ENCODE data around the gene KCTD7. TPM values are rescaled to one million over a fixed set of nuclear protein-coding genes. Genes with fewer than 3 reads are reported as not detected.
"Not testable (repeated sequence)": the region's sequence is repeated elsewhere in the genome, so short reads cannot be mapped to it uniquely, and the experiment has no call there.

The KCTD7 gene
- total and polyA plus RNA-seq, 12 donors, result 6.7 to 13.6 (median 8.1) TPM

DNA sequence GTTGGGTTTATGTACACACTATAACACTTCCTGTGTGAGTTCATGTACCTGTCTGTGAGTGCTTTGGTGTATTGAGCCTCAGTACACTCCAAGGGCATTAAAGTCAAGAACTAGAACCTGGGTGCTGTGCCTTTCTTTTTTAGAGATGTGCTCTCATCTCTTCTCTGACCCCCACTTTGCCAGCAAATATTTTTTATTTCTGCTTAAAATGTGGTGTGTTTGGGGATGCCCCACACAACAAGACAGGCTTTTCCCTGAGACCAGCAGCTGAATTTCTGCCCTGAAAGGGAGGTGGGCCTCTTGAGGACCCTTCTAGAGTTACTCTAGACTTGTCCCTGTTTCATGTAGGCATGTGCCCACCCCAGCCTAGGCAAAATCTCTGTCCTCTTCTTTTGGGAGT, 14.3 kb downstream of the KCTD7 start:
- ATAC-seq (no peak), DNase-seq (no peak)
- Histone ChIP-seq H3K4me3 (no peak overlapping the region), H3K36me3 (peaks cover 0 to 100% (median 58%) of the 10 kb centered on the region in 9 donors), H3K4me1 (peaks cover 0 to 20% (median 5%) of the 10 kb centered on the region in 9 donors), H3K27ac (no peak overlapping the region), H3K9me3 (no peaks in the 10 kb centered on the region), H3K27me3 (no peaks in the 10 kb centered on the region)
- TF ChIP-seq, protein P1, sequence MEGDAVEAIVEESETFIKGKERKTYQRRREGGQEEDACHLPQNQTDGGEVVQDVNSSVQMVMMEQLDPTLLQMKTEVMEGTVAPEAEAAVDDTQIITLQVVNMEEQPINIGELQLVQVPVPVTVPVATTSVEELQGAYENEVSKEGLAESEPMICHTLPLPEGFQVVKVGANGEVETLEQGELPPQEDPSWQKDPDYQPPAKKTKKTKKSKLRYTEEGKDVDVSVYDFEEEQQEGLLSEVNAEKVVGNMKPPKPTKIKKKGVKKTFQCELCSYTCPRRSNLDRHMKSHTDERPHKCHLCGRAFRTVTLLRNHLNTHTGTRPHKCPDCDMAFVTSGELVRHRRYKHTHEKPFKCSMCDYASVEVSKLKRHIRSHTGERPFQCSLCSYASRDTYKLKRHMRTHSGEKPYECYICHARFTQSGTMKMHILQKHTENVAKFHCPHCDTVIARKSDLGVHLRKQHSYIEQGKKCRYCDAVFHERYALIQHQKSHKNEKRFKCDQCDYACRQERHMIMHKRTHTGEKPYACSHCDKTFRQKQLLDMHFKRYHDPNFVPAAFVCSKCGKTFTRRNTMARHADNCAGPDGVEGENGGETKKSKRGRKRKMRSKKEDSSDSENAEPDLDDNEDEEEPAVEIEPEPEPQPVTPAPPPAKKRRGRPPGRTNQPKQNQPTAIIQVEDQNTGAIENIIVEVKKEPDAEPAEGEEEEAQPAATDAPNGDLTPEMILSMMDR (IDR thresholded peaks at IDR 0.05), result no peak
- intact Hi-C loops (cut with DNase I), result no loop called here

DNA sequence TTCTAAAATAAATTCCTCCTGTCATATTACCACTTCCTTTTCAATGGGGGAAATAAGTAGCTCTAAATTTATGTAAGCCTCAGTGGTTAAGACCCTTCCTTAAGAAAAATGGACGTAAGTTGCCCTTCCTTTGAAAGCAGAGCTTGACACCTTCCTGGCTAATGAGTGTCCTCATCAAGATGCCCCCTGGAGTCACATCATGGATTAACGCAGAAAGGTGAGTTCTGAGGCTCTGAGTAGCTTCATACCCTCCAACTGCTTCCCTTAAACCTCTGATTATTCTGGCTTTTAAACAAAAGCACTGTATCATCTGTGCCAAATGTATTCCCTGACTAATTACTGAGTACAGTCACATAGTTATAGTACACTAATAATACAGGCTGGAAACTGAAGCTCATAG, 14.7 kb downstream of the KCTD7 start:
- no peak for ATAC-seq
- Histone ChIP-seq H3K4me3 (no peak overlapping the region), H3K27ac (no peak overlapping the region), H3K4me1 (peaks cover 0 to 20% (median 5%) of the 10 kb centered on the region in 9 donors), H3K27me3 (no peaks in the 10 kb centered on the region), H3K9me3 (no peaks in the 10 kb centered on the region), H3K36me3 (peaks cover 0 to 100% (median 53%) of the 10 kb centered on the region in 9 donors)
- TF ChIP-seq, protein P1 (IDR thresholded peaks at IDR 0.05), result no peak
- DNase-seq, result no peak
- intact Hi-C loops (cut with DNase I), result no loop called here
- WGBS, 2 donors, result 86 to 88% methylated on average over 2 of the region's 2 CpGs

DNA sequence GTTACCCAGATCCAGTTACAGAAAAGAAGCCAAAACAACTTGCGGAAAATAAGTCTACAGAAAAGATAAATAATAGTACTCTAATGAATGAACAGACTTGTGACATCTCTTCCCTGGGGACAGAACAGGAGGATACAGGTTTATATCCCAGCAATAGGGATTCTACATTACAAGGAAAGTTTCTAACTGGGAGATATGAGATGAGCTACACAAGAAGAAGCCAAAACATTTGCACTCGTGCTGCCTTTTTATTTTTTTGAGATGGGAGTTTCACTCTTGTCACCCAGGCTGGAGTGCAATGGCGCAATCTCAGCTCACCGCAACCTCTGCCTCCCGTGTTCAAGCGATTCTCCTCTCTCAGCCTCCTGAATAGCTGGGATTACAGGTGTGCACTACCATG, 22.3 kb downstream of the KCTD7 start:
- not testable (repeated sequence) for ATAC-seq, DNase-seq, H3K9me3 ChIP-seq, H3K27ac ChIP-seq, H3K27me3 ChIP-seq, H3K4me3 ChIP-seq
- 80 to 86% methylated on average over 6 of the region's 6 CpGs for WGBS, 2 donors
- H3K36me3 ChIP-seq, result peaks cover 0 to 28% (median 0%) of the 10 kb centered on the region in 9 donors
- H3K4me1 ChIP-seq, result peaks cover 0 to 21% (median 16%) of the 10 kb centered on the region in 9 donors
- intact Hi-C loops (cut with DNase I), result loop anchor here in 3 of 10 donors (5.0 to 10.0 kb wide), 3 partner anchors 56 to 91 kb away; partner anchors contain the start of gene RABGEF1 (in 1 of the 3)

DNA sequence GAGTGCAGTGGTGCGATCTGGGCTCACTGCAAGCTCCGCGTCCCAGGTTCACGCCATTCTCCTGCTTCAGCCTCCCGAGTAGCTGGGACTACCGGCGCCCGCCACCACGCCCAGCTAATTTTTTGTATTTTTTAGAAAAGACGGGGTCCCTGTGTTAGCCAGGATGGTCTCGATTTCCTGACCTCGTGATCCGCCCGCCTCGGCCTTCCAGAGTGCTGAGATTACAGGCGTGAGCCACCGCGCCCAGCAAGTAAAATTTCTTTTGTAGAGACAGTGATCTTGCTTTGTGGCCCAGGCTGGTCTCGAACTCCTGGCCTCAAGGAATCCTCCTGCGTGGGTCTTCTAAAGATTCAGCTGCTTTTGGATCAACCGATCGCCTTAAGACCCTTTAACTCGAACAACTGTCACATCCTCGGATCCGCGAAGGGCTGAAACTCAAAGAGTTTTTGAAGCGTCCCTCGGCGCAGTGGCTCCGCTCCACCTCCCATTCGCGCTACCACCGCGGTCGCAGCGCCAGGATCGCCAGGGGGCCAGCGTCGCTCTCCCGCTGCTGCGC, 25.1 kb downstream of the KCTD7 start:
- Histone ChIP-seq H3K4me3 (peak overlapping the region; percentile 60 to 90 (median 82)), H3K4me1 (peaks cover 0 to 26% (median 20%) of the 10 kb centered on the region in 9 donors), H3K27ac (peak overlapping the region; percentile 92 to 100 (median 98))
- WGBS, 2 donors, result 7 to 9% methylated on average over 41 of the region's 41 CpGs
- intact Hi-C loops (cut with DNase I), result loop anchor here in 6 of 10 donors (1.0 to 10.0 kb wide), 7 partner anchors 25 to 89 kb away; partner anchors contain the start of genes KCTD7 (in 2 of the 6) and RABGEF1 (in 2 of the 6)
- ATAC-seq, H3K36me3 ChIP-seq, H3K27me3 ChIP-seq, H3K9me3 ChIP-seq, DNase-seq: not testable (repeated sequence)
- TF ChIP-seq, protein P1 (IDR thresholded peaks at IDR 0.05), result peak in 6 of 9 donors; percentile 24 to 56 (median 40)

Measured in heart right ventricle (tissue), 16 donors.